Natural killer cell (primary cell): ENCODE data around the gene NME3. TPM values are rescaled to one million over a fixed set of nuclear protein-coding genes. Genes with fewer than 3 reads are reported as not detected.

Experiments
- ATAC-seq, 3 donors: fragments of 150-1000 bp in 2 of 3; fragments of 200-7000 bp in 1 of 3; cut with Tn5 transposase; 1 replicate in 1 of 3; 2 replicates in 2 of 3; pipeline ENCODE4 v1.10.0; 2021; ENCODE audit warnings: mild to moderate bottlenecking in 2 of 3, moderate library complexity in 2 of 3
- DNase-seq, 2 donors: peaks; one replicate each; pipeline versions ENCODE4 v3.0.0 to v3.0.0-alpha.2; 2013 to 2021; ENCODE audit warnings: mixed read lengths in 1 of 2
- H3K27ac ChIP-seq: one replicate; pipeline ENCODE4 v1.5.1; 2013; ENCODE audit warnings: mild to moderate bottlenecking, low read length
- H3K27me3 ChIP-seq: one replicate; pipeline ENCODE4 v1.6.1; 2013; ENCODE audit warnings: low read length; ENCODE audit not compliant: control insufficient read depth, insufficient read depth
- H3K36me3 ChIP-seq: one replicate; pipeline ENCODE4 v1.6.1; 2013; ENCODE audit warnings: low read length; ENCODE audit not compliant: control insufficient read depth, insufficient read depth
- H3K4me1 ChIP-seq: one replicate; pipeline ENCODE4 v1.6.1; 2013; ENCODE audit warnings: low read length; ENCODE audit not compliant: control insufficient read depth, insufficient read depth
- H3K4me3 ChIP-seq: one replicate; pipeline ENCODE4 v1.5.1; 2013; ENCODE audit warnings: low read length
- H3K9me3 ChIP-seq: one replicate; pipeline ENCODE4 v1.6.1; 2013; ENCODE audit warnings: low read length; ENCODE audit not compliant: control insufficient read depth, insufficient read depth
- H3K27ac Mint-ChIP-seq, 2 donors: one replicate each; pipeline ENCODE4 v1.8.0; 2022; ENCODE audit warnings: mild to moderate bottlenecking in 2 of 2, mixed read lengths in 2 of 2, moderate library complexity in 1 of 2
- H3K27me3 Mint-ChIP-seq, 2 donors: one replicate each; pipeline ENCODE4 v1.8.0; 2022; ENCODE audit warnings: low read depth in 2 of 2, mixed read lengths in 2 of 2
- H3K36me3 Mint-ChIP-seq: one replicate; pipeline ENCODE4 v1.8.0; 2022; ENCODE audit warnings: mixed read lengths
- H3K4me1 Mint-ChIP-seq, 2 donors: one replicate each; pipeline ENCODE4 v1.8.0; 2022; ENCODE audit warnings: mixed read lengths in 2 of 2
- H3K4me3 Mint-ChIP-seq: one replicate; pipeline ENCODE4 v1.8.0; 2022; ENCODE audit warnings: mild to moderate bottlenecking, moderate library complexity, mixed read lengths
- H3K9me3 Mint-ChIP-seq, 2 donors: one replicate each; pipeline ENCODE4 v1.8.0; 2022; ENCODE audit warnings: mixed read lengths in 2 of 2
- WGBS: methylation state at CpG from one replicate; pipeline ENCODE4 v1.1.7; 2013; ENCODE audit warnings: missing lambda C conversion rate; ENCODE audit not compliant: insufficient coverage; 5-methylcytosine and 5-hydroxymethylcytosine counted together
- intact Hi-C: fragments of 100-400 bp; cut with micrococcal nuclease; formaldehyde crosslinking; loops from one replicate; pipeline ENCODE4 v1.14.2; 2022
- total RNA-seq, 4 donors: library from RNA; stranded (reverse); fragments of 120-200 nt in 1 of 4; gene quantifications; one replicate each; pipeline versions ENCODE4 v1.2.3 to v1.2.4, GENCODE V29; 2013 to 2022
- TF ChIP-seq, protein P1 (sequence below): fragments of 200-600 bp; IDR thresholded peaks from one replicate; pipeline ENCODE4 v1.8.0; 2022; ENCODE audit warnings: antibody characterized with exemption

NME3 gene
- total RNA-seq, 3 donors from 2014 or later (not counting 1 experiment from before 2014, with no cell fraction given), result 40.6 to 50.3 (median 46.2) TPM

DNA sequence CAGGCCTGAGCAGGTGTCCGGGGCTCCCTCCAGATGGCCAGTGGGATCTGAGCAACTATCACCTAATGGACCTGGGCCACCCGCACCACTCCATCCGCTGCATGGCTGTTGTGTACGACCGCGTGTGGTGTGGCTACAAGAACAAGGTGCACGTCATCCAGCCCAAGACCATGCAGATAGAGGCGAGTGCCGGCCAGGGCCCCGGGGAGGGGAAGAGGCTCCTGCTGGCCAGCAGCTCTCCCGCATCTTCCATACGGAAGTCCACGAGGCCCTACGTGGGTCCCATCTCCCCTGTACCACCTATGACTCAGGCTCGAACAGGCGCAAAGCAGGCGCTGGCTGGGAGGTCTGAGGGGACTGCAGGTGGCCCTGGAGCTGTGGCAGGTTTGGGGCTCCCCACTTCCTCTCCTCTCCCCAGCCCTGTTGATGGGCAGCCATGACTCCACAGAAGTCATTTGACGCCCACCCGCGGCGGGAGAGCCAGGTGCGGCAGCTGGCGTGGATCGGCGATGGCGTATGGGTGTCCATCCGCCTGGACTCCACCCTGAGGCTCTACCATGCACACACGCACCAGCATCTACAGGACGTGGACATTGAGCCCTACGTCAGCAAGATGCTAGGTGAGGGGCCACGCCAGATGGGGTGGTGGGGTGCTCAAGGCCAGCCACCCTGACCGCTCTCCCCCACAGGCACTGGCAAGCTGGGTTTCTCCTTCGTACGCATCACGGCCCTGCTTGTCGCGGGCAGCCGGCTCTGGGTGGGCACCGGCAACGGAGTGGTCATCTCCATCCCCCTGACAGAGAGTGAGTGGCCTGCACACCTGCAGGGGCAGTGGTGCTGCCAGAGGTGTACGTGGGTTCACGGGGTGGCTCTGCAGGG, 4.0 kb downstream of the NME3 start:
- DNase-seq (no peak), ATAC-seq (no peak)
- H3K36me3 Mint-ChIP-seq, result no peaks in the 10 kb centered on the region
- peaks cover 27% of the 10 kb centered on the region for H3K4me1 ChIP-seq
- H3K4me1 Mint-ChIP-seq, result peaks cover 8 to 16% of the 10 kb centered on the region in 2 donors
- intact Hi-C loops, result no loop called here
- no peaks in the 10 kb centered on the region for H3K9me3 Mint-ChIP-seq
- no peak overlapping the region for H3K4me3 ChIP-seq
- 92% methylated on average over 42 of the region's 42 CpGs for WGBS
- no peak overlapping the region for H3K27ac ChIP-seq
- H3K4me3 Mint-ChIP-seq, result peak overlapping the region; percentile 21
- TF ChIP-seq, protein P1, sequence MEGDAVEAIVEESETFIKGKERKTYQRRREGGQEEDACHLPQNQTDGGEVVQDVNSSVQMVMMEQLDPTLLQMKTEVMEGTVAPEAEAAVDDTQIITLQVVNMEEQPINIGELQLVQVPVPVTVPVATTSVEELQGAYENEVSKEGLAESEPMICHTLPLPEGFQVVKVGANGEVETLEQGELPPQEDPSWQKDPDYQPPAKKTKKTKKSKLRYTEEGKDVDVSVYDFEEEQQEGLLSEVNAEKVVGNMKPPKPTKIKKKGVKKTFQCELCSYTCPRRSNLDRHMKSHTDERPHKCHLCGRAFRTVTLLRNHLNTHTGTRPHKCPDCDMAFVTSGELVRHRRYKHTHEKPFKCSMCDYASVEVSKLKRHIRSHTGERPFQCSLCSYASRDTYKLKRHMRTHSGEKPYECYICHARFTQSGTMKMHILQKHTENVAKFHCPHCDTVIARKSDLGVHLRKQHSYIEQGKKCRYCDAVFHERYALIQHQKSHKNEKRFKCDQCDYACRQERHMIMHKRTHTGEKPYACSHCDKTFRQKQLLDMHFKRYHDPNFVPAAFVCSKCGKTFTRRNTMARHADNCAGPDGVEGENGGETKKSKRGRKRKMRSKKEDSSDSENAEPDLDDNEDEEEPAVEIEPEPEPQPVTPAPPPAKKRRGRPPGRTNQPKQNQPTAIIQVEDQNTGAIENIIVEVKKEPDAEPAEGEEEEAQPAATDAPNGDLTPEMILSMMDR, result no peak
- H3K27me3 Mint-ChIP-seq, result no peaks in the 10 kb centered on the region
- peaks cover 47% of the 10 kb centered on the region for H3K36me3 ChIP-seq
- H3K9me3 ChIP-seq, result no peaks in the 10 kb centered on the region
- no peak overlapping the region for H3K27ac Mint-ChIP-seq
- H3K27me3 ChIP-seq, result no peaks in the 10 kb centered on the region

DNA sequence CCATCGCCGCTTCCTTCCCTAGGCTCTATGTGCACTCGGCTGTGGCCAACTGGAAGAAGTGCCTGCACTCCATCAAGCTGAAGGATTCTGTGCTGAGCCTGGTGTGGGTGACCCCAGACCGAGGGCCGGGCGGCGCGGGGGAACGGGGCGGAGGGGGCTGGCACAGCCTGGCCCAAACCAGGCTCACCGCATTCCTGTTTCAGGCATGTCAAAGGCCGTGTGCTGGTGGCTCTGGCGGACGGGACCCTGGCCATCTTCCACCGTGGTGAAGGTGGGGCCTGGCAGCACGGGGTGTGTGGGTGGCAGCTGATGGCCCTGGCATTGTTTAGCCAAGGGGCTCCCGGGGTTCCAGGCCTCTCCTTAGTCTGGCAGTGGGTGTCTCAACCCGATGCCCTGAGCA, 4.6 kb downstream of the NME3 start:
- WGBS, result 96% methylated on average over 18 of the region's 18 CpGs
- no peaks in the 10 kb centered on the region for H3K9me3 Mint-ChIP-seq
- peaks cover 53% of the 10 kb centered on the region for H3K36me3 ChIP-seq

DNA sequence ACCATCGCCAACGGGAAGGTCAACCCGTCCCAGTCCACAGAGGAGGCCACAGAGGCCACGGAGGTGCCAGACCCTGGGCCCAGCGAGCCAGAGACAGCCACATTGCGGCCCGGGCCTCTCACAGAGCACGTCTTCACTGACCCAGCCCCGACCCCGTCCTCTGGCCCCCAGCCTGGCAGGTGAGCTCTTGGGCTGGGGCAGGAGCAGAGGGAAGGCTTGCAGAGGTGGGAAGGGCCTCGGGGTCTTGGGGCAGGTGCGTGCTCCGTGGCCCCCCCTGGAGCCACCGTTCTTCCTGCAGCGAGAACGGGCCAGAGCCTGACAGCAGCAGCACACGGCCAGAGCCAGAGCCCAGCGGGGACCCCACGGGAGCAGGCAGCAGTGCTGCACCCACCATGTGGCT, 5.1 kb downstream of the NME3 start:
- DNase-seq (no peak), ATAC-seq (no peak)
- H3K9me3 ChIP-seq, result no peaks in the 10 kb centered on the region
- no peaks in the 10 kb centered on the region for H3K27me3 ChIP-seq
- Mint-ChIP-seq H3K4me3 (no peak overlapping the region), H3K4me1 (peaks cover 0 to 8% of the 10 kb centered on the region in 2 donors), H3K36me3 (peaks cover 3% of the 10 kb centered on the region), H3K9me3 (no peaks in the 10 kb centered on the region), H3K27me3 (no peaks in the 10 kb centered on the region), H3K27ac (peak overlapping the region in 1 of 2 donors; percentile 36)
- intact Hi-C loops, result no loop called here
- no peak overlapping the region for H3K4me3 ChIP-seq
- H3K27ac ChIP-seq, result no peak overlapping the region
- H3K4me1 ChIP-seq, result peaks cover 20% of the 10 kb centered on the region
- TF ChIP-seq, protein P1, result no peak
- H3K36me3 ChIP-seq, result peaks cover 53% of the 10 kb centered on the region
- 94% methylated on average over 19 of the region's 19 CpGs for WGBS

More for the DNA sequence above, 4.6 kb downstream of the NME3 start:
- no peak overlapping the region for H3K4me3 ChIP-seq
- H3K9me3 ChIP-seq, result no peaks in the 10 kb centered on the region
- ATAC-seq (no peak), DNase-seq (no peak)
- peaks cover 20% of the 10 kb centered on the region for H3K4me1 ChIP-seq
- Mint-ChIP-seq H3K27ac (no peak overlapping the region), H3K4me1 (peaks cover 2 to 10% of the 10 kb centered on the region in 2 donors), H3K27me3 (no peaks in the 10 kb centered on the region), H3K4me3 (no peak overlapping the region), H3K36me3 (no peaks in the 10 kb centered on the region)
- H3K27me3 ChIP-seq, result no peaks in the 10 kb centered on the region
- TF ChIP-seq, protein P1, result no peak
- intact Hi-C loops, result no loop called here
- H3K27ac ChIP-seq, result no peak overlapping the region
